Measurements from ENCODE around the gene GALNT6. TPM values are rescaled to one million over a fixed set of nuclear protein-coding genes. Genes with fewer than 3 reads are reported as not detected.

Gene GALNT6
- total RNA-seq (2022; extraction: Qiagen RNA extraction): 2.3 to 4.0 TPM (median 2.9 TPM) in 5 replicates

GRCh38 chr12:51391283-51392123, at the start of gene GALNT6:
TSS of gene GALNT6 (minus strand) at chr12:51391406. CDS start at chr12:51379781, 11,625 bp downstream.

GRCh38 chr12:51424662-51425539, 33.7 kb upstream of the GALNT6 start, which contains the start of gene SLC4A8:
TSS of gene SLC4A8 (plus strand) at chr12:51424831. CDS start at chr12:51424988, 157 bp downstream.

GRCh38 chr12:51346581-51346980, 44.6 kb downstream of the GALNT6 start, which contains the start of gene CELA1:
TSS of gene CELA1 (minus strand) at chr12:51346679. CDS start at chr12:51346638, 41 bp downstream.

GRCh38 chr12:51323966-51324895, 67.0 kb downstream of the GALNT6 start, which contains the start of gene BIN2:
TSS of gene BIN2 (minus strand) at chr12:51324174. CDS start at chr12:51324102, 72 bp downstream.

Other genes starting within 250 kb of the GALNT6 start
- gene TFCP2, start 218.3 kb downstream of the GALNT6 start, total RNA-seq (2022; extraction: Qiagen RNA extraction): 18.5 to 22.5 TPM (median 20.0 TPM) in 5 replicates
- 1.1 to 1.8 TPM (median 1.6 TPM) in 5 replicates for gene POU6F1, start 173.3 kb downstream of the GALNT6 start, total RNA-seq (2022; extraction: Qiagen RNA extraction)
- gene DAZAP2, start 152.6 kb downstream of the GALNT6 start, total RNA-seq (2022; extraction: Qiagen RNA extraction): 316 to 373 TPM (median 326 TPM) in 5 replicates
- 20.2 to 25.3 TPM (median 23.0 TPM) in 5 replicates for gene SMAGP, start 121.0 kb downstream of the GALNT6 start, total RNA-seq (2022; extraction: Qiagen RNA extraction)
- gene BIN2, start 67.2 kb downstream of the GALNT6 start, total RNA-seq (2022; extraction: Qiagen RNA extraction): 0.07 to 0.15 TPM (median 0.10 TPM) in 5 replicates
- gene CELA1, start 44.7 kb downstream of the GALNT6 start, total RNA-seq (2022; extraction: Qiagen RNA extraction): not detected in 5 replicates
- 0.82 to 1.6 TPM (median 1.2 TPM) in 5 replicates for gene SLC4A8, start 33.4 kb upstream of the GALNT6 start, total RNA-seq (2022; extraction: Qiagen RNA extraction)
- 1.3 to 2.1 TPM (median 1.6 TPM) in 5 replicates for gene SCN8A, start 199.8 kb upstream of the GALNT6 start, total RNA-seq (2022; extraction: Qiagen RNA extraction)